KMS-11 (cell line): ENCODE measurements around the gene TRERF1.
A peak's percentile ranks its signal among the peaks of the same experiment; 100 is the strongest.

Experiments
- H2AFZ ChIP-seq: fragments of 200-600 bp; sonication (generic); 2 replicates; pipeline ENCODE4 v1.6.1; 2016; ENCODE audit warnings: antibody characterized with exemption, mixed run types, low read depth
- H3K27ac ChIP-seq: fragments of 200-600 bp; sonication (generic); 2 replicates; pipeline ENCODE4 v1.6.1; 2016; ENCODE audit warnings: mild to moderate bottlenecking, mixed run types
- H3K27me3 ChIP-seq: fragments of 200-600 bp; sonication (generic); 2 replicates; pipeline ENCODE4 v1.6.1; 2017; ENCODE audit warnings: mild to moderate bottlenecking, low read depth, mixed run types, moderate library complexity; ENCODE audit not compliant: insufficient read depth
- H3K36me3 ChIP-seq: fragments of 200-600 bp; sonication (generic); 2 replicates; pipeline ENCODE4 v1.6.1; 2017; ENCODE audit warnings: mild to moderate bottlenecking, mixed run types; ENCODE audit not compliant: insufficient read depth
- H3K4me1 ChIP-seq: fragments of 200-600 bp; sonication (generic); 2 replicates; pipeline ENCODE4 v1.6.1; 2016; ENCODE audit warnings: mild to moderate bottlenecking, low read depth, mixed run types; ENCODE audit not compliant: poor library complexity, severe bottlenecking
- H3K4me2 ChIP-seq: fragments of 200-600 bp; sonication (generic); 2 replicates; pipeline ENCODE4 v1.7.0; 2016; ENCODE audit warnings: mild to moderate bottlenecking, mixed run types
- H3K4me3 ChIP-seq: fragments of 200-600 bp; sonication (generic); IDR thresholded peaks from 2 replicates; pipeline ENCODE4 v1.6.1; 2017; ENCODE audit warnings: low read depth, low read length, mixed read lengths; ENCODE audit not compliant: insufficient read depth
- H3K79me2 ChIP-seq: fragments of 200-600 bp; sonication (generic); 2 replicates; pipeline ENCODE4 v1.6.1; 2016; ENCODE audit warnings: low read depth, mixed run types; ENCODE audit not compliant: insufficient read depth
- H3K9ac ChIP-seq: fragments of 200-600 bp; sonication (generic); 2 replicates; pipeline ENCODE4 v1.6.1; 2016; ENCODE audit warnings: mild to moderate bottlenecking, mixed run types
- H4K20me1 ChIP-seq: fragments of 200-600 bp; sonication (generic); 2 replicates; pipeline ENCODE4 v1.6.1; 2016; ENCODE audit warnings: mild to moderate bottlenecking, mixed run types; ENCODE audit not compliant: insufficient read depth
- TF ChIP-seq, protein P1 (sequence below): fragments of 200-600 bp; sonication (generic); conservative IDR thresholded peaks from 2 replicates; pipeline ENCODE4 v1.6.1; 2017; ENCODE audit warnings: low read depth, mild to moderate bottlenecking, antibody characterized with exemption, low read length, moderate library complexity, mixed read lengths

Gene TRERF1

DNA sequence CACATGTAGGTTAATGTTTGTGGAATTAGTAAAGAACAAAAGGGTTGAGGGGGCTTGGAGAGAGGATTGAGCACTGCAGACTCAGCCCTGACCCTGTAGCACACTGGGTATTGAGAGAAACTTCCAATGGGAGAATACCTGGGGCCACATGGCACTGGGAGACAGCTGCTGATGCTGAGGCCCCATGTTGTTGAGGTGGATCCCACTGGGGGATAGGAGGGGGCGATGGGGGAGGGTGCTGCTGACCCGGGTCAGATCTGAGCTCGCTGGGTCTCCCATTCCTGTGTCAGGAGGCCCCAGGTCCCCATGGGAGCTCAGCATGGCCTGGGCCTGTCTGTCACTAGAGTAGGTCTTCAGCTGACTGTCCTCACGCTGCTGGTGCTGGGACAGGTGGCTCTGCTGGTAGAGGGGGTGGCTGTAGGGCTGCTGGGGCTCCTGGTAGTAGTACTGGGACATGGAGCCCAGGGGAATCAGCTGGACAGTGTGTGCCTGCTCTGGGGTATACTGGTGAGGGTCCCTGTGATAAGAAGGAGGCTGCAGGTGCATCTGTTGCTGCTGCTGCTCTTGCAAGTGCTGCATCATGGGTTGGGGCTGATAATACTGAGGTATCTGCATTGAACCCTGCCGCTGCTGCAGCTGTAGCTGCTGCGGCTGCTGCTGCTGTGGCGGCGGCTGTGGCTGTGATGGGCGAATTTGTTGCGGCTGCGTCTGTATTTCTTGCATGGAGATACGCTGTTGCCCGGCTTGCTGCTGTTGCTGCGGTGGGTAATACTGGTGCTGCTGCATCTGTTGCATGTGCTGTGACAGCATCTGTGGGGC lies 183.5 kb downstream of the TRERF1 start:
- no peaks in the 10 kb centered on the region for H4K20me1 ChIP-seq
- no peaks in the 10 kb centered on the region for H3K36me3 ChIP-seq
- H3K4me2 ChIP-seq, result peak overlapping the region; percentile 95; the same call in 1 of the 2 replicates
- TF ChIP-seq, protein P1, sequence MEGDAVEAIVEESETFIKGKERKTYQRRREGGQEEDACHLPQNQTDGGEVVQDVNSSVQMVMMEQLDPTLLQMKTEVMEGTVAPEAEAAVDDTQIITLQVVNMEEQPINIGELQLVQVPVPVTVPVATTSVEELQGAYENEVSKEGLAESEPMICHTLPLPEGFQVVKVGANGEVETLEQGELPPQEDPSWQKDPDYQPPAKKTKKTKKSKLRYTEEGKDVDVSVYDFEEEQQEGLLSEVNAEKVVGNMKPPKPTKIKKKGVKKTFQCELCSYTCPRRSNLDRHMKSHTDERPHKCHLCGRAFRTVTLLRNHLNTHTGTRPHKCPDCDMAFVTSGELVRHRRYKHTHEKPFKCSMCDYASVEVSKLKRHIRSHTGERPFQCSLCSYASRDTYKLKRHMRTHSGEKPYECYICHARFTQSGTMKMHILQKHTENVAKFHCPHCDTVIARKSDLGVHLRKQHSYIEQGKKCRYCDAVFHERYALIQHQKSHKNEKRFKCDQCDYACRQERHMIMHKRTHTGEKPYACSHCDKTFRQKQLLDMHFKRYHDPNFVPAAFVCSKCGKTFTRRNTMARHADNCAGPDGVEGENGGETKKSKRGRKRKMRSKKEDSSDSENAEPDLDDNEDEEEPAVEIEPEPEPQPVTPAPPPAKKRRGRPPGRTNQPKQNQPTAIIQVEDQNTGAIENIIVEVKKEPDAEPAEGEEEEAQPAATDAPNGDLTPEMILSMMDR, result no peak
- H3K79me2 ChIP-seq, result no peaks in the 10 kb centered on the region
- peaks cover 53% of the 10 kb centered on the region for H3K4me1 ChIP-seq
- peak overlapping the region; percentile 90; the same call in 1 of the 2 replicates for H3K27ac ChIP-seq
- H3K4me3 ChIP-seq, result no peak overlapping the region
- H3K9ac ChIP-seq, result no peak overlapping the region
- H2AFZ ChIP-seq, result no peak overlapping the region
- H3K27me3 ChIP-seq, result no peaks in the 10 kb centered on the region

DNA sequence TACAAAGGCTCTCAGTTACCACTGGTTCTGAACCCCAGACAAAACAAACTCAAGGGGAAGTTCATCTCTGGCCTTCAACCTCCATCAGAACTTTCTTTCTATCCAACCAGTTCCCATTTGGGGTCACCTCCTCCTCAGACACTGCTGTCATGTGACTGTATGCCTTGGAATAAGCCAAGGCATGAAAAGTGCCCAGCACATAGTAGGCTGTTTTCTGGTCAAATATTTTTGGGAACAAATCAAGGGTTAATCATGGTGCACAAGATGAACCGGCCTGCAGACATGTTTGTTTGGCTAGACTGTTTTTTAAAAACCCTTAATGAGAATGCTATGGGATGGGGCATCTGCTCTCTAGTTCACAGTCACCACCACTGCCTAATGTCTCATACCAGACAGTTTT lies 185.2 kb downstream of the TRERF1 start:
- Histone ChIP-seq H3K79me2 (no peaks in the 10 kb centered on the region), H3K36me3 (no peaks in the 10 kb centered on the region), H3K27ac (no peak overlapping the region), H2AFZ (no peak overlapping the region), H3K27me3 (no peaks in the 10 kb centered on the region), H3K4me1 (peaks cover 51% of the 10 kb centered on the region), H4K20me1 (no peaks in the 10 kb centered on the region), H3K4me2 (no peak overlapping the region), H3K4me3 (no peak overlapping the region), H3K9ac (no peak overlapping the region)
- TF ChIP-seq, protein P1, result no peak

DNA sequence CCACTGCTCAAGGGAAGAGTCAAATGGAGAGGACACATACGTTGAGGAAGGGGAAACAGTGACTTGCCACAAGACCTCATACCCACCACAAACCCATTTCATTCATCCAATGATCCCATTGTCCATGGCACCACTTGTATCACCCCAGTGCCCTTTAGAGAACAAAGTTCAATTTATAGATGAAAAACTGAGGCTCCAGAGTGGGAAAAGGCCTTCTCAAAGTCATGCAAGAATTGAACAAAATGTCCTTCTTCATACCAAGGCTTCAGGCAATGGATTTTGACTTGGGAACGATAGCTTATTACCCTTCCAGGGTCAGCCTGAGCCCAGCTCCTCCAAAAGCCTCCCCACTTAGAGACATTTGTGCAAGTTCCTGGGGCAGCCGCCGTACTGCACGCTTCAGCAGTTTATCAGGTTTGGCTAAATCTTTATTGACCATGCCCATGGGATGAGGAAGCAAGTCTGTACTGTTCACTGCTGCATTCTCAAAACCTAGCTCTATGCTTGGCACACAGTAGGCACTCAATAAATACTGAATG lies 186.8 kb downstream of the TRERF1 start:
- Histone ChIP-seq H3K27ac (no peak overlapping the region), H3K9ac (no peak overlapping the region), H3K4me2 (no peak overlapping the region), H2AFZ (no peak overlapping the region), H3K4me3 (no peak overlapping the region), H4K20me1 (no peaks in the 10 kb centered on the region), H3K4me1 (peaks cover 35% of the 10 kb centered on the region), H3K79me2 (no peaks in the 10 kb centered on the region), H3K36me3 (no peaks in the 10 kb centered on the region), H3K27me3 (no peaks in the 10 kb centered on the region)
- TF ChIP-seq, protein P1, result no peak

DNA sequence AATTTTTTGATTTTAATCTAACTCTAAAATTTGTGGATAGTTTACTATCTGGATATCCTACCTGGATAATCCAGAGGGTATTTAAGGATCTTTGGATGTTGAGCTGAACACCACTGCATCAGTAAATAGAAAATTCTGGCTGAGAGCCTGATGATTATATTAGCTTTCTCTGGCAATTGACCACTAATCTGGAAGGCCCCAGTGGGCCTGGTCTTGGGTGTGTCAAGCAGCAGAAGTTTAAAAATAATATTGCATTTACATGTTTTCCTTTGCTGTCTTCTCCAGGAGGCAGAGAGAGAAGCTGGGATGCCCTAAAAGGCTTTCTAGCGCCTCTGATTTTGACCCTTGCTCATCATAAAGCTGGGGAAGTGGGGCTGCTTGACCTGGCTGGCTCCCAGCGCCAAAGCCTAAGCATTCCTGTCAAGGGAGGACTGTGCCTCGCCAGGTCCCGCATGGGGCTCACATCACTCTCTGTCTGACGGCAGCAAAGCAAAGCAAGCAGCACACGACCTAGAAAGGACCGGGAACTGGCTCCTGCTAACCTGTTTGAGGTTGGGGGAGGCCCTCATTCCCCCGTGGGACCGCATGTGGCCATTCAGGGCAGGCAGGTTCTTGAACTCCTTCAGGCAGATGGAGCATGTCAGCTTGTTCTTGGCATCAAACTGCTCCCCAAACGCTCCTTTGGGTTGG lies 187.4 kb downstream of the TRERF1 start:
- no peaks in the 10 kb centered on the region for H4K20me1 ChIP-seq

More for the DNA sequence above, 187.4 kb downstream of the TRERF1 start:
- Histone ChIP-seq H3K4me2 (no peak overlapping the region), H3K36me3 (no peaks in the 10 kb centered on the region), H2AFZ (no peak overlapping the region), H3K4me3 (no peak overlapping the region), H3K27ac (no peak overlapping the region), H3K4me1 (peaks cover 28% of the 10 kb centered on the region), H3K27me3 (no peaks in the 10 kb centered on the region), H3K79me2 (no peaks in the 10 kb centered on the region), H3K9ac (no peak overlapping the region)
- TF ChIP-seq, protein P1, result no peak
